GM12878 (cell line): Measurements from ENCODE around the gene MAIP1. TPM values are rescaled to one million over a fixed set of nuclear protein-coding genes. Genes with fewer than 3 reads are reported as not detected.

ENCODE experiments used
- ATAC-seq: fragments of 200-7000 bp; cut with Tn5 transposase; 3 replicates; pipeline ENCODE4 v1.9.1; 2020; ENCODE audit warnings: mild to moderate bottlenecking, moderate library complexity
- BruUV-seq: library from RNA; stranded (reverse); fragments of 400-500 nt; replicated peaks from 2 replicates; lab custom pipeline; 2021; lab: Mats Ljungman, UMichigan
- CTCF ChIA-PET: fragments of 300-600 bp; sonication (Branson Sonifier 250); formaldehyde crosslinking; extraction: SDS; loops from one replicate; lab custom pipeline; 2021; ENCODE audit warnings: inconsistent platforms; lab: Yijun Ruan, JAX
- POLR2A ChIA-PET: fragments of 350-600 bp; formaldehyde crosslinking; extraction: SDS; loops from one replicate; lab custom pipeline; 2021; ENCODE audit warnings: inconsistent platforms; lab: Charles Lee
- RAD21 ChIA-PET: fragments of 300-600 bp; sonication (Branson Sonifier 250); formaldehyde crosslinking; loops from one replicate; lab custom pipeline; 2023; ENCODE audit warnings: antibody characterized with exemption; ENCODE audit not compliant: unreplicated experiment; lab: Charles Lee
- SMC1A ChIA-PET: fragments of 300-600 bp; sonication (Branson Sonifier 250); formaldehyde crosslinking; loops from one replicate; lab custom pipeline; 2023; ENCODE audit not compliant: unreplicated experiment, uncharacterized antibody; lab: Charles Lee
- DNase-seq: peaks from one replicate; pipeline ENCODE4 v3.0.0-alpha.2; 2011; ENCODE audit warnings: low read depth, low spot score
- FAIRE-seq: peaks from 3 replicates; lab custom pipeline; 2011; peaks lifted over from hg19 to GRCh38; lab: Jason Lieb, UNC
- H2AFZ ChIP-seq: 2 replicates; pipeline ENCODE4 v1.6.0; 2011; ENCODE audit warnings: low read depth, low read length, control low read depth; ENCODE audit not compliant: control insufficient read depth
- H3K27ac ChIP-seq: 2 replicates; pipeline ENCODE4 v1.5.1; 2011; ENCODE audit warnings: control low read depth; ENCODE audit not compliant: control insufficient read depth, insufficient read depth
- H3K27me3 ChIP-seq, 2 experiments: replicated peaks in 1 of 2; 2 replicates each; pipeline versions ENCODE4 v1.6.0 to v1.6.1; 2011; ENCODE audit warnings: low read length in 1 of 2; ENCODE audit not compliant: control insufficient read depth in 2 of 2, insufficient read depth in 2 of 2
- H3K36me3 ChIP-seq, 2 experiments: 2 replicates each; pipeline ENCODE4 v1.5.1; 2011; ENCODE audit warnings: low read length in 1 of 2; ENCODE audit not compliant: control insufficient read depth in 2 of 2, insufficient read depth in 2 of 2
- H3K4me1 ChIP-seq: 2 replicates; pipeline ENCODE4 v1.6.1; 2011; ENCODE audit warnings: mild to moderate bottlenecking, low read length, moderate library complexity, mixed read lengths; ENCODE audit not compliant: control insufficient read depth, insufficient read depth
- H3K4me2 ChIP-seq: 2 replicates; pipeline ENCODE4 v1.6.0; 2011; ENCODE audit warnings: control low read depth; ENCODE audit not compliant: control insufficient read depth, insufficient read depth
- H3K4me3 ChIP-seq: fragments of 200-600 bp; sonication (generic); 2 replicates; pipeline ENCODE4 v1.5.1; 2016
- H3K79me2 ChIP-seq: 2 replicates; pipeline ENCODE4 v1.6.0; 2011; ENCODE audit warnings: low read length; ENCODE audit not compliant: control insufficient read depth, insufficient read depth
- H3K9ac ChIP-seq: 2 replicates; pipeline ENCODE4 v1.8.0; 2011; ENCODE audit warnings: low read length, control low read depth, mixed read lengths; ENCODE audit not compliant: control insufficient read depth, insufficient read depth
- H3K9me3 ChIP-seq: replicated peaks from 3 replicates; pipeline ENCODE4 v1.5.1; 2011; ENCODE audit warnings: mild to moderate bottlenecking, low read length; ENCODE audit not compliant: control insufficient read depth, insufficient read depth
- H4K20me1 ChIP-seq: 2 replicates; pipeline ENCODE4 v1.6.0; 2011; ENCODE audit not compliant: control insufficient read depth, insufficient read depth
- BMI1 ChIP-seq: fragments of 450-650 bp; IDR thresholded peaks from 2 replicates; pipeline ENCODE4 v1.6.1; 2016; ENCODE audit warnings: mild to moderate bottlenecking, moderate library complexity, borderline replicate concordance
- CHD1 ChIP-seq: IDR thresholded peaks from 2 replicates; pipeline ENCODE4 v1.6.1; 2012; ENCODE audit warnings: low read depth, low read length, improper control_type of control experiment
- CREB1 ChIP-seq: IDR thresholded peaks from 2 replicates; pipeline ENCODE4 v1.6.1; 2012; ENCODE audit warnings: low read depth, mild to moderate bottlenecking, inconsistent platforms
- LARP7 ChIP-seq: fragments of 450-650 bp; IDR thresholded peaks from 2 replicates; pipeline ENCODE4 v1.6.1; 2017; ENCODE audit warnings: mild to moderate bottlenecking
- MEF2A ChIP-seq: IDR thresholded peaks from 2 replicates; pipeline ENCODE4 v1.6.1; 2011; ENCODE audit warnings: low read depth, mild to moderate bottlenecking, low read length, moderate library complexity; ENCODE audit not compliant: insufficient read depth
- NFYB ChIP-seq: IDR thresholded peaks from 2 replicates; pipeline ENCODE4 v1.6.1; 2011; ENCODE audit warnings: low read depth, mild to moderate bottlenecking, low read length, improper control_type of control experiment, moderate library complexity; ENCODE audit not compliant: insufficient read depth
- RB1 ChIP-seq: fragments of 450-650 bp; formaldehyde crosslinking; IDR thresholded peaks from 2 replicates; pipeline ENCODE4 v1.6.1; 2017; ENCODE audit warnings: mild to moderate bottlenecking, borderline replicate concordance
- SIX5 ChIP-seq: IDR thresholded peaks from 2 replicates; pipeline ENCODE4 v1.6.1; 2011; ENCODE audit warnings: mild to moderate bottlenecking, low read depth, low read length, moderate library complexity; ENCODE audit not compliant: severe bottlenecking
- SMARCA5 ChIP-seq: fragments of 450-650 bp; IDR thresholded peaks from 2 replicates; pipeline ENCODE4 v1.6.1; 2017; ENCODE audit warnings: mild to moderate bottlenecking
- STAT1 ChIP-seq: fragments of 450-650 bp; conservative IDR thresholded peaks from 2 replicates; pipeline ENCODE4 v1.6.1; 2014; ENCODE audit warnings: antibody characterized with exemption, mild to moderate bottlenecking
- SUZ12 ChIP-seq: fragments of 200-600 bp; sonication (generic); IDR thresholded peaks from one replicate; pipeline ENCODE4 v1.6.1; 2018; ENCODE audit warnings: antibody characterized with exemption, mild to moderate bottlenecking; ENCODE audit not compliant: unreplicated experiment
- WGBS: methylation state at CpG from one replicate; pipeline ENCODE4 v1.1.6; 2016; ENCODE audit warnings: low lambda C conversion rate; ENCODE audit not compliant: insufficient replicate concordance, insufficient coverage; ENCODE audit errors: missing lambda C conversion rate; 5-methylcytosine and 5-hydroxymethylcytosine counted together
- in situ Hi-C: fragments of 300-500 bp; cut with MboI; formaldehyde crosslinking; loops from 9 replicates; pipeline ENCODE4 v1.14.3; 2018; ENCODE audit warnings: mixed read lengths
- intact Hi-C: fragments of 100-400 bp; cut with micrococcal nuclease; formaldehyde crosslinking; loops from one replicate; pipeline ENCODE4 v1.14.2; 2022; ENCODE audit not compliant: unreplicated experiment
- polyA plus RNA-seq, 11 experiments: library from polyadenylated mRNA; depleted of rRNA in 4 of 11; unstranded in 6 of 11; stranded (reverse) in 5 of 11; fragments of >200 nt; fragmentation: Nextera tagmentation in 4 of 11; fragmentation: Illumina TruSeq in 1 of 11; extraction: Ambion mirVana in 4 of 11; extraction: Trizol in 1 of 11; gene quantifications; 1 replicate in 1 of 11; 2 replicates in 10 of 11; pipeline versions ENCODE4 v1.2.1 to v1.2.3, GENCODE V29; 2011 to 2016; ENCODE audit warnings: inconsistent platforms in 2 of 11, missing spikeins in 2 of 11, low read depth in 1 of 11
- total RNA-seq, 4 experiments: library from RNA; depleted of rRNA in 3 of 4; stranded (reverse); fragments of >200 nt in 3 of 4; fragmentation: Illumina TruSeq in 1 of 4; extraction: Trizol in 1 of 4; gene quantifications; 2 replicates each; pipeline versions ENCODE4 v1.2.1 to v1.2.3, GENCODE V29; 2013 to 2021
- TF ChIP-seq, protein P1 (sequence below): IDR thresholded peaks from 2 replicates; pipeline ENCODE4 v1.6.1; 2011; ENCODE audit warnings: low read depth, low read length, improper control_type of control experiment, borderline replicate concordance
- TF ChIP-seq, protein P2 (sequence below): IDR thresholded peaks from 2 replicates; pipeline ENCODE4 v1.6.1; 2012; ENCODE audit warnings: low read depth, low read length, improper control_type of control experiment

MAIP1 gene
- total and polyA plus RNA-seq, 10 of the 15 experiments (the other 5 are each of a cell fraction or from before 2014, with no cell fraction given): 5.4 to 41.4 (median 25.4) TPM

DNA sequence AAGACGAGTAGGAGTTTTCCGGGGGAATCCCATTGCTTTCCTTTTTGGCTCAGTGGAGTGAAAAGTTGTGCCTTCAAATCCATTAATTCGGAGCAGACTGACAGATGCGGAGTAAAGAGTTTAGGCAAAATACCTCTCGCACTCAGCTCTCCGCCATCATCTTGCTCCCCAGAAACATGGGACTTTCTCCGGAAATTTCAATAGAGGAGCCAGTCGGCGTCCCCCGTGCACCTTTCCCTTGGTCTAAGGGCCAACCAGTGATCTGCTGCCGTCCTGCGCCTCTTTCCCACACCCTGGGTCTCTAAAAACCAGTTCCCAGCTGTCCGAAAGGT, 409 bp upstream of the MAIP1 start:
- DNase-seq (peak; percentile 23), FAIRE-seq (no peak), ATAC-seq (peak; percentile 76)
- Histone ChIP-seq H3K9ac (peak overlapping the region; percentile 95), H3K27ac (peak overlapping the region; percentile 98), H3K36me3 (peaks cover 0 to 5% of the 10 kb centered on the region in 2 experiments; a peak in 2 of 4 replicates), H3K4me3 (peak overlapping the region; percentile 98), H3K79me2 (peaks cover 76% of the 10 kb centered on the region), H3K4me1 (peaks cover 9% of the 10 kb centered on the region), H2AFZ (peak overlapping the region; percentile 94), H3K27me3 (no peaks in the 10 kb centered on the region), H4K20me1 (no peaks in the 10 kb centered on the region; the same call in 1 of the 2 replicates), H3K9me3 (no peaks in the 10 kb centered on the region), H3K4me2 (peak overlapping the region; percentile 24; the same call in 1 of the 2 replicates)
- ChIA-PET RAD21 (interaction anchor here (0.9 kb wide), 1 partner anchor 517 kb away, joined by 3 read pairs; no protein-coding TSS in a partner anchor), SMC1A (no interaction called here), CTCF (interaction anchor here (1.3 kb wide), 1 partner anchor 14 kb away, joined by 4 read pairs; no protein-coding TSS in a partner anchor), POLR2A (interaction anchor here (0.6 to 1.1 kb wide), 2 partner anchors 18 to 517 kb away, joined by 3 read pairs; no protein-coding TSS in a partner anchor)
- 2% methylated on average over 13 of the region's 13 CpGs for WGBS
- TSS peak; percentile 76 for BruUV-seq
- in situ Hi-C loops: no loop called here
- TF ChIP-seq NFYB (0 out of 2 replicates have a peak, but pooled peaks have one; percentile 41), RB1 (no peak), SUZ12 (no peak), SMARCA5 (0 out of 2 replicates have a peak, but pooled peaks have one; percentile 16), CHD1 (no peak), MEF2A (no peak), LARP7 (no peak), CREB1 (no peak), SIX5 (no peak), STAT1 (no peak), BMI1 (no peak)
- TF ChIP-seq, protein P1, sequence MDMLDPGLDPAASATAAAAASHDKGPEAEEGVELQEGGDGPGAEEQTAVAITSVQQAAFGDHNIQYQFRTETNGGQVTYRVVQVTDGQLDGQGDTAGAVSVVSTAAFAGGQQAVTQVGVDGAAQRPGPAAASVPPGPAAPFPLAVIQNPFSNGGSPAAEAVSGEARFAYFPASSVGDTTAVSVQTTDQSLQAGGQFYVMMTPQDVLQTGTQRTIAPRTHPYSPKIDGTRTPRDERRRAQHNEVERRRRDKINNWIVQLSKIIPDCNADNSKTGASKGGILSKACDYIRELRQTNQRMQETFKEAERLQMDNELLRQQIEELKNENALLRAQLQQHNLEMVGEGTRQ: no peak
- TF ChIP-seq, protein P2, sequence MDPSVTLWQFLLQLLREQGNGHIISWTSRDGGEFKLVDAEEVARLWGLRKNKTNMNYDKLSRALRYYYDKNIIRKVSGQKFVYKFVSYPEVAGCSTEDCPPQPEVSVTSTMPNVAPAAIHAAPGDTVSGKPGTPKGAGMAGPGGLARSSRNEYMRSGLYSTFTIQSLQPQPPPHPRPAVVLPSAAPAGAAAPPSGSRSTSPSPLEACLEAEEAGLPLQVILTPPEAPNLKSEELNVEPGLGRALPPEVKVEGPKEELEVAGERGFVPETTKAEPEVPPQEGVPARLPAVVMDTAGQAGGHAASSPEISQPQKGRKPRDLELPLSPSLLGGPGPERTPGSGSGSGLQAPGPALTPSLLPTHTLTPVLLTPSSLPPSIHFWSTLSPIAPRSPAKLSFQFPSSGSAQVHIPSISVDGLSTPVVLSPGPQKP: no peak
- intact Hi-C loops: loop anchor here (2.0 to 10.0 kb wide), 3 partner anchors 44 to 1180 kb away; partner anchors contain the start of genes BZW1 and C2orf69
